GM12878 (cell line): Measurements from ENCODE around the gene SCARF1. TPM values are rescaled to one million over a fixed set of nuclear protein-coding genes. Genes with fewer than 3 reads are reported as not detected.

ENCODE experiments used
- CEBPB ChIP-seq, 2 experiments: fragments of 150-350 bp in 1 of 2; IDR thresholded peaks; 2 replicates each; pipeline ENCODE4 v1.6.1; 2012 to 2014; ENCODE audit warnings: low read depth in 2 of 2, low read length in 2 of 2, borderline replicate concordance in 1 of 2, inconsistent platforms in 1 of 2
- DPF2 ChIP-seq: fragments of 450-650 bp; IDR thresholded peaks from 2 replicates; pipeline ENCODE4 v1.6.1; 2017; ENCODE audit warnings: mild to moderate bottlenecking
- ELK1 ChIP-seq: IDR thresholded peaks from 2 replicates; pipeline ENCODE4 v1.6.1; 2012; ENCODE audit warnings: low read depth, low read length, improper control_type of control experiment
- GATAD2B ChIP-seq: fragments of 450-650 bp; conservative IDR thresholded peaks from 2 replicates; pipeline ENCODE4 v1.6.1; 2017; ENCODE audit warnings: low read depth, mild to moderate bottlenecking, moderate library complexity
- HCFC1 ChIP-seq: fragments of 150-350 bp; IDR thresholded peaks from 2 replicates; pipeline ENCODE4 v1.6.1; 2014; ENCODE audit warnings: low read length
- PML ChIP-seq: IDR thresholded peaks from 2 replicates; pipeline ENCODE4 v1.6.1; 2012; ENCODE audit warnings: low read length, inconsistent platforms
- POLR2AphosphoS5 ChIP-seq: IDR thresholded peaks from 2 replicates; pipeline ENCODE4 v1.6.1; 2011; ENCODE audit warnings: mild to moderate bottlenecking, low read length, inconsistent platforms
- RB1 ChIP-seq: fragments of 450-650 bp; formaldehyde crosslinking; IDR thresholded peaks from 2 replicates; pipeline ENCODE4 v1.6.1; 2017; ENCODE audit warnings: mild to moderate bottlenecking, borderline replicate concordance
- RCOR1 ChIP-seq: conservative IDR thresholded peaks from 2 replicates; pipeline ENCODE4 v1.6.1; 2012; ENCODE audit warnings: low read depth, low read length, improper control_type of control experiment
- RELB ChIP-seq: fragments of 450-650 bp; IDR thresholded peaks from 2 replicates; pipeline ENCODE4 v1.6.1; 2017; ENCODE audit warnings: low read depth, mild to moderate bottlenecking, moderate library complexity
- SIN3A ChIP-seq: IDR thresholded peaks from 2 replicates; pipeline ENCODE4 v1.6.1; 2012; ENCODE audit warnings: low read depth, low read length, improper control_type of control experiment
- SMARCA5 ChIP-seq: fragments of 450-650 bp; IDR thresholded peaks from 2 replicates; pipeline ENCODE4 v1.6.1; 2017; ENCODE audit warnings: mild to moderate bottlenecking
- SRF ChIP-seq, 2 experiments: IDR thresholded peaks; 2 replicates each; pipeline ENCODE4 v1.6.1; 2011; ENCODE audit warnings: low read depth in 2 of 2, low read length in 2 of 2, mild to moderate bottlenecking in 1 of 2, moderate library complexity in 1 of 2
- WRNIP1 ChIP-seq: IDR thresholded peaks from 2 replicates; pipeline ENCODE4 v1.6.1; 2011; ENCODE audit warnings: low read depth, low read length, improper control_type of control experiment, borderline replicate concordance
- ZBED1 ChIP-seq: IDR thresholded peaks from 2 replicates; pipeline ENCODE4 v1.6.1; 2016; ENCODE audit warnings: borderline replicate concordance
- ZNF24 ChIP-seq: fragments of 450-650 bp; IDR thresholded peaks from 2 replicates; pipeline ENCODE4 v1.6.1; 2017; ENCODE audit warnings: antibody characterized with exemption, mild to moderate bottlenecking
- ZZZ3 ChIP-seq: IDR thresholded peaks from 2 replicates; pipeline ENCODE4 v1.6.1; 2011; ENCODE audit warnings: low read depth; ENCODE audit not compliant: control insufficient read depth, insufficient read length
- polyA plus RNA-seq, 11 experiments: library from polyadenylated mRNA; depleted of rRNA in 4 of 11; unstranded in 6 of 11; stranded (reverse) in 5 of 11; fragments of >200 nt; fragmentation: Nextera tagmentation in 4 of 11; fragmentation: Illumina TruSeq in 1 of 11; extraction: Ambion mirVana in 4 of 11; extraction: Trizol in 1 of 11; gene quantifications; 1 replicate in 1 of 11; 2 replicates in 10 of 11; pipeline versions ENCODE4 v1.2.1 to v1.2.3, GENCODE V29; 2011 to 2016; ENCODE audit warnings: inconsistent platforms in 2 of 11, missing spikeins in 2 of 11, low read depth in 1 of 11
- total RNA-seq, 4 experiments: library from RNA; depleted of rRNA in 3 of 4; stranded (reverse); fragments of >200 nt in 3 of 4; fragmentation: Illumina TruSeq in 1 of 4; extraction: Trizol in 1 of 4; gene quantifications; 2 replicates each; pipeline versions ENCODE4 v1.2.1 to v1.2.3, GENCODE V29; 2013 to 2021
- TF ChIP-seq, protein P1 (sequence below): fragments of 450-650 bp; IDR thresholded peaks from 2 replicates; pipeline ENCODE4 v1.6.1; 2016; ENCODE audit warnings: mild to moderate bottlenecking
- TF ChIP-seq, protein P2 (sequence below): fragments of 450-650 bp; IDR thresholded peaks from 2 replicates; pipeline ENCODE4 v1.6.1; 2018; ENCODE audit warnings: mild to moderate bottlenecking, low read depth, moderate library complexity; ENCODE audit not compliant: partially characterized antibody
- TF ChIP-seq, protein P3 (sequence below): fragments of 450-650 bp; IDR thresholded peaks from 2 replicates; pipeline ENCODE4 v1.6.1; 2017; ENCODE audit warnings: mild to moderate bottlenecking, moderate library complexity

SCARF1 gene
- total and polyA plus RNA-seq, 10 of the 15 experiments (the other 5 are each of a cell fraction or from before 2014, with no cell fraction given) = 0.10 to 1.7 (median 0.43) TPM

DNA sequence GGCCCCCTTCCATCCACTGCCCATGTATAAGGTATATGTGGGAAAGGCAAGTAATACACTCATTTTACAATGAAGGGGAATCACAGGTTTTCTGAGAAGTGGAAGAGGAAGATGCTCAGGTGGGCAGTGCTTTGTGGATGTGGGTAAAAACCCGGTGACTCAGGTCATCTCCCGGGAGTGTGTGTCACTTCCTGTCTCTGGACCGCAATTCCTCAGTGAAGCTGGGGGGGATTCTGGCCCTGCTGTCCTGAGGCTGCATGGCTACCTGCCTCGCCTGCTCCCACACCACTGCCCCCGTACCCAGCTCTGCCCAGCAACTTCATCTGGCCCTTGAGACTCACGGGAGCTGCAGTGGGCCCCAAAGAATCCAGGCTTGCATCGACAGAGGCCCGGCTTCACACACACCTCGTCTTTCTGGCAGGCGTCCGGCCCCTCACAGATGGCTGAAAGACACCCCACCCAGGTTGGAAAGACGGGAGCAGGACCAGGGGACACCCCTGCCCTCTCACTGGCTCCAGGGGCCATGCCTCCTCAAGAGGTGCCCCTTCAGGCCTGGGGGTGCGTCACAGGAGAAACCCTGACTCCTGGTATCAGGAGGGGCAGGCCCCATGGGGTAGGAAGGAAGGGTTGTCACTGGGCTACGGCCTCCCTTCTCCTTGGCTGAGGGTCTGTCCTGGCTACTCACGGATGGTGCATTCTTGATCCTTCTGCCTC lies 882 bp downstream of the SCARF1 start (continued):
- TF ChIP-seq, protein P1, sequence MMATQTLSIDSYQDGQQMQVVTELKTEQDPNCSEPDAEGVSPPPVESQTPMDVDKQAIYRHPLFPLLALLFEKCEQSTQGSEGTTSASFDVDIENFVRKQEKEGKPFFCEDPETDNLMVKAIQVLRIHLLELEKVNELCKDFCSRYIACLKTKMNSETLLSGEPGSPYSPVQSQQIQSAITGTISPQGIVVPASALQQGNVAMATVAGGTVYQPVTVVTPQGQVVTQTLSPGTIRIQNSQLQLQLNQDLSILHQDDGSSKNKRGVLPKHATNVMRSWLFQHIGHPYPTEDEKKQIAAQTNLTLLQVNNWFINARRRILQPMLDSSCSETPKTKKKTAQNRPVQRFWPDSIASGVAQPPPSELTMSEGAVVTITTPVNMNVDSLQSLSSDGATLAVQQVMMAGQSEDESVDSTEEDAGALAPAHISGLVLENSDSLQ = no peak
- TF ChIP-seq ZNF24 (no peak), RB1 (no peak), ZZZ3 (no peak), SMARCA5 (no peak; the same call in 1 of the 2 replicates), DPF2 (peak; percentile 36; the same call in 1 of the 2 replicates), CEBPB (IDR thresholded peaks at IDR 0.05; ENCODE audit: borderline replicate concordance in 1 of 2, low read depth in 2 of 2, low read length in 2 of 2) (no peak), SIN3A (no peak), WRNIP1 (no peak), RELB (peak; percentile 81), GATAD2B (peak; percentile 21; the same call in 1 of the 2 replicates), HCFC1 (no peak), ELK1 (no peak), POLR2AphosphoS5 (peak; percentile 75), ZBED1 (no peak), RCOR1 (no peak), PML (no peak), SRF (IDR thresholded peaks at IDR 0.05; ENCODE audit: low read depth in 2 of 2, low read length in 2 of 2) (no peak)
- TF ChIP-seq, protein P2, sequence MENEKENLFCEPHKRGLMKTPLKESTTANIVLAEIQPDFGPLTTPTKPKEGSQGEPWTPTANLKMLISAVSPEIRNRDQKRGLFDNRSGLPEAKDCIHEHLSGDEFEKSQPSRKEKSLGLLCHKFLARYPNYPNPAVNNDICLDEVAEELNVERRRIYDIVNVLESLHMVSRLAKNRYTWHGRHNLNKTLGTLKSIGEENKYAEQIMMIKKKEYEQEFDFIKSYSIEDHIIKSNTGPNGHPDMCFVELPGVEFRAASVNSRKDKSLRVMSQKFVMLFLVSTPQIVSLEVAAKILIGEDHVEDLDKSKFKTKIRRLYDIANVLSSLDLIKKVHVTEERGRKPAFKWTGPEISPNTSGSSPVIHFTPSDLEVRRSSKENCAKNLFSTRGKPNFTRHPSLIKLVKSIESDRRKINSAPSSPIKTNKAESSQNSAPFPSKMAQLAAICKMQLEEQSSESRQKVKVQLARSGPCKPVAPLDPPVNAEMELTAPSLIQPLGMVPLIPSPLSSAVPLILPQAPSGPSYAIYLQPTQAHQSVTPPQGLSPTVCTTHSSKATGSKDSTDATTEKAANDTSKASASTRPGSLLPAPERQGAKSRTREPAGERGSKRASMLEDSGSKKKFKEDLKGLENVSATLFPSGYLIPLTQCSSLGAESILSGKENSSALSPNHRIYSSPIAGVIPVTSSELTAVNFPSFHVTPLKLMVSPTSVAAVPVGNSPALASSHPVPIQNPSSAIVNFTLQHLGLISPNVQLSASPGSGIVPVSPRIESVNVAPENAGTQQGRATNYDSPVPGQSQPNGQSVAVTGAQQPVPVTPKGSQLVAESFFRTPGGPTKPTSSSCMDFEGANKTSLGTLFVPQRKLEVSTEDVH = no peak
- TF ChIP-seq, protein P3, sequence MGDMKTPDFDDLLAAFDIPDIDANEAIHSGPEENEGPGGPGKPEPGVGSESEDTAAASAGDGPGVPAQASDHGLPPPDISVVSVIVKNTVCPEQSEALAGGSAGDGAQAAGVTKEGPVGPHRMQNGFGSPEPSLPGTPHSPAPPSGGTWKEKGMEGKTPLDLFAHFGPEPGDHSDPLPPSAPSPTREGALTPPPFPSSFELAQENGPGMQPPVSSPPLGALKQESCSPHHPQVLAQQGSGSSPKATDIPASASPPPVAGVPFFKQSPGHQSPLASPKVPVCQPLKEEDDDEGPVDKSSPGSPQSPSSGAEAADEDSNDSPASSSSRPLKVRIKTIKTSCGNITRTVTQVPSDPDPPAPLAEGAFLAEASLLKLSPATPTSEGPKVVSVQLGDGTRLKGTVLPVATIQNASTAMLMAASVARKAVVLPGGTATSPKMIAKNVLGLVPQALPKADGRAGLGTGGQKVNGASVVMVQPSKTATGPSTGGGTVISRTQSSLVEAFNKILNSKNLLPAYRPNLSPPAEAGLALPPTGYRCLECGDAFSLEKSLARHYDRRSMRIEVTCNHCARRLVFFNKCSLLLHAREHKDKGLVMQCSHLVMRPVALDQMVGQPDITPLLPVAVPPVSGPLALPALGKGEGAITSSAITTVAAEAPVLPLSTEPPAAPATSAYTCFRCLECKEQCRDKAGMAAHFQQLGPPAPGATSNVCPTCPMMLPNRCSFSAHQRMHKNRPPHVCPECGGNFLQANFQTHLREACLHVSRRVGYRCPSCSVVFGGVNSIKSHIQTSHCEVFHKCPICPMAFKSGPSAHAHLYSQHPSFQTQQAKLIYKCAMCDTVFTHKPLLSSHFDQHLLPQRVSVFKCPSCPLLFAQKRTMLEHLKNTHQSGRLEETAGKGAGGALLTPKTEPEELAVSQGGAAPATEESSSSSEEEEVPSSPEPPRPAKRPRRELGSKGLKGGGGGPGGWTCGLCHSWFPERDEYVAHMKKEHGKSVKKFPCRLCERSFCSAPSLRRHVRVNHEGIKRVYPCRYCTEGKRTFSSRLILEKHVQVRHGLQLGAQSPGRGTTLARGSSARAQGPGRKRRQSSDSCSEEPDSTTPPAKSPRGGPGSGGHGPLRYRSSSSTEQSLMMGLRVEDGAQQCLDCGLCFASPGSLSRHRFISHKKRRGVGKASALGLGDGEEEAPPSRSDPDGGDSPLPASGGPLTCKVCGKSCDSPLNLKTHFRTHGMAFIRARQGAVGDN = peak; percentile 43
